Hematopoietic multipotent progenitor cell (in vitro differentiated cells): ENCODE data around the gene COL8A2. TPM values are rescaled to one million over a fixed set of nuclear protein-coding genes. Genes with fewer than 3 reads are reported as not detected.

Experiments
- DNase-seq, 3 donors: peaks; one replicate each; pipeline ENCODE4 v3.0.0-alpha.2; 2011 to 2015; ENCODE audit warnings: low read depth in 2 of 3, low spot score in 2 of 3
- total RNA-seq: library from RNA; depleted of rRNA; stranded (reverse); fragments of >200 nt; gene quantifications from one replicate; pipeline ENCODE4 v1.2.3, GENCODE V29; 2012

The COL8A2 gene
- total RNA-seq, 1 donor, result 0.81 TPM

DNA sequence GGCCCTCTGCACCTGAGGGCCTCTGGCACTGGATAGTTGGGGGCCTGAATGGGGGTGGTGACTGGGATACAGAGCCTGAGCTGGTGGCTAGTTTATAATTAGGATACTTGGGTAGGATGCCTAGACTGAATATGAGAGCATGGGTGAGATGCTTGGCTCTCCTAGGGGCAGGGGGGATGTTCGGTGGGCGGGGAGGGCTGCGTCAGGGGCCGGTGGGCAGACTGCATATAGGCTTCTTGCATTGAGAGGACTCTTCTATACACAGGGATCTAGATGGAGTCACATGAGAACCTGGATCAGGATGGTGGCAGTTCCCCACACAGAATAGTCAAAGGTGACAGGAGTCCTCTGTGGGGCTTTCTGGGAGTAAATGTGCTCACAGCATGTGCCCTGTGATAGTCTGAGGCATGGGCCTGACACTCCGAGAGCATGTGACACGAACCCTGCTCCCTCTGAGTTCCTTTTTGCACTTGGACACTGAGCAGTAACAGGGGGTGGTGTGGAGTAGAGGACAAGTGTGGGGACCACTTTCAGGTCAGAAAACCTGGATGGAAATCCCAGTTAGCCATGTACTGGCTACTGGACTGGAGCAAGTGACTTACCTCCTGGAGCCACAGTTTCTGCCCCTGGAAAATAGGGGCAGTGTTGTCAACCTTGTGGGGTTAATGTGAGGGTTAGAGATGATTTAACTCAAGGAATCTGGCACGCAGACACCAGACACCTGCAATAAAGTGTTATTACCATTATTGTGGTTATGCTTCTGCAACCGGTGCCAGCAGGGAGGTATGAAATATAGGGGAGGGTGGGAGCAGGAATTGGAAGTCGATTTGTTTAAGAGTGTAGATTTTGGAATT is 33.2 kb upstream of the COL8A2 start:
- DNase-seq, result no peak

DNA sequence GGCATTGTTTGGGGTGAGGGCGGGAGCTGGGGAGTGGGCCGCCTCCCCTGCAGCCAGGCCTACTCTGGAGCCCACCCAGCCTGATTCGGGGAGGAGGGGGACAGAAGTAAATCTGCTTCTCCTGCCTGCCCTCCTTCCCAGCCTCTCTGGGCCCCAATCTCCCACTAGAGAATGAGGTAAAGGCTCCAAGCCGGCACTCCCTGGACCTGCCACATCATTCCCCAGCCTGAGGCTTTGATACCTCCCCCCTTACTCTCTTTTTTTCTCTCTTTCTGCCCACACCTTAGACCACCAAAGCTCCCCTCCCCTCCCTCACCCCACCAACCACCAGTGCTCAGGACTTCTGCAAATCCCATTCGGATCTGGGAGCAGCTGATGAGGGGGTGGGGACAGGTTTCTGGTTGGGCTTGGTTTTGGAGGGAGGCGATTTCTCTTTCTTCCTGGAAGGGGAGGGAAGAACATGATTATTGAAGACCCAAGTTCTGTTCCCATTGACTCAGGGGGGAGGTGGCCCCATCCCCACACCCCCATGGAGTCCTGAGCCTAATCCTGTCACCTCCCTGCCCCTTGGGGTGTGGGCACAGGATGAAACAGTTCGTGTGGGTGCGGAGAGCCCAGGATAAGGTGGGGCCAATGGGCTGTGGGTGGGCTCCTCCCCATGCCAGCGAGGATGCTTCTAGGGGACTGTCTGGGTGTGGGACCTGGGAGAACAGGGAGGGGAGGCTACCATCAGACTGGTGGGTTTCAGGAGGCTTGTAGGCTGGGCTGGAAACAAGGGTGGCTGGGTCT is 32.3 kb upstream of the COL8A2 start:
- no peak for DNase-seq

DNA sequence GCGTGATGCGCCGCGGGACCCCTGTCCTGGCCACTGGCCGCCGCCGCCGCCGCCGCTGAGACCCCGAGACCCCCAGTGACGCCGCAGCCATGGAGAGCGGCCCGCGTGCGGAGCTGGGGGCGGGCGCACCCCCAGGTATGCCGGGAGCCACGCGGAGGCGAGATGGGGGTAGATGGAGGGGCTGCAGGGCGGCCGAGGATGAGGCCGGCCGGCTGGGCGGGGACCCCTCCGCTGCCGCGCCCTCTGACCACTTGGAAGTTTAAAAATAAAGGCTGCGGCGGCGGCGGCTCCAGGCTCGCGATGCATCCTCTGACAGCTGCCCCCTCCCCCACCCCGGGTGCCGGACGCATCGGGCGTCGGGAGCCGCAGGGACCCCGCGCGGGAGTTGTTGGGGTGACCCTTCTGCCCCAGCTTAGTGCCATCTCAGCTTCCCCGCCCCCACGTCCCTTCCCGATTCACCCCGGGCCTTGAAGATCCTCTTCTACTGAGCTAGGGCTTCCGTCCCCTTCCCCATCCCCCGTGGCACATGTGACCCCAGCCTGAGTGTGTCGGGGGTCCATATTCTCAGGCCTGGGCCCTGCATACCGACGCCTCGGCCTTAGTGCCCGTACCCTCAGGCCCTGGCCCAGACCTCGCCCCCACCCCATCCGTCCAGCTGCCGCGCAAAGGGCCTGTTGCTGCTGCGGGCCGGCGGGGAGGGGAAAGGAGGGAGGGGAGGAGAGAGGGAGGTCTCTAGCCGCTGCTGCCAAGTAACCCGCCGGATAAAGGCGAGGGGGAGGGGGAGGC is 31.5 kb upstream of the COL8A2 start:
- DNase-seq, result peak in 1 of 3 donors; percentile 62

DNA sequence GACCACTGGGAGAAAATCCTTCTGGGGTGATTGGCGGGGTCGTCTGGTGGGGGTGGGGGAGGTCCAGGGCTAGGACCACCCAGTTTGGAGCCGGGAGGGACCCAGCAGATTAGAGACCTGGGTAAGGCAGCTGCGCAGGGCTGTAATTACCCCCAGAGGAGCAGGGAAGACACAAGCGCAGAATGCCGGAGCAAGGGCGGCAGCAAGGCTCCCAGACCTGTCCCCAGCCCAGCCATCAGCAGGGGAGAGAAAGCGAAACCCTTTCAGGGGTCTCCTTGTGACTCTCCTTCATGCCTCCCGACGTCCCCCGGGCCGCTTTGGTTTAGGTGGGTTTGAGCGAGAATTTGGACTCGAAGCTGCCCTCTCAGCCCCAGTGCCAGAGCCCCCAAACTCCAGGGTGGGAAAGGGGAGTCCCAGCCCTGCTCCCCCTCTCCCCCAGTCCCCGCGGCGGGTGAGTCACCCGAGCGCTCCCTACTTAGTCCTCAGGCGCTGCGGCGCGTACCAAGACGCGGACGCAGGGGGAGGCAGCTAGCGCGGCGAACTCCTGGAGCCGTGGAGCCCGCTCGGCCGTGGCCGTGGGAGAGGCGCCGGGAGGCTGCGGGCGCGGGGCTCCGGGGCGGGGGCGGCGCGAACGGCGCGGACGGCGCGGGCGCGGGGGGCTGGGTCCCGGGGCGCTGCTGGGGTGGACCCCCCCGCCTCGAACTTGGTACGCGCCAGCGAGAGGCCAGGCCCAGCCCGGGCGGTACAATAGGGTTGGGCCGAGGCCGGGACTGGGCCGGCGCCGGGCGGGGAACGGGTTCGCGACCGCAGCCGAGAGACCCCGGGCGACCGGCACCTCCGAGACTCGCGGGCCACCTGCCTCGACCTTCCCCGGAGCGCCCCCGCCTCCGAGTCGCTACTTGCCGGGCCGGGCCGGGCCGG is 30.6 kb upstream of the COL8A2 start, which contains the start of gene MAP7D1:
Gene MAP7D1 (plus strand): TSS at position 753 of the 921 bp plus-strand sequence. CDS start 258 bp downstream, outside the sequence.
- DNase-seq, result peak; percentile 70 to 92 (median 90)

DNA sequence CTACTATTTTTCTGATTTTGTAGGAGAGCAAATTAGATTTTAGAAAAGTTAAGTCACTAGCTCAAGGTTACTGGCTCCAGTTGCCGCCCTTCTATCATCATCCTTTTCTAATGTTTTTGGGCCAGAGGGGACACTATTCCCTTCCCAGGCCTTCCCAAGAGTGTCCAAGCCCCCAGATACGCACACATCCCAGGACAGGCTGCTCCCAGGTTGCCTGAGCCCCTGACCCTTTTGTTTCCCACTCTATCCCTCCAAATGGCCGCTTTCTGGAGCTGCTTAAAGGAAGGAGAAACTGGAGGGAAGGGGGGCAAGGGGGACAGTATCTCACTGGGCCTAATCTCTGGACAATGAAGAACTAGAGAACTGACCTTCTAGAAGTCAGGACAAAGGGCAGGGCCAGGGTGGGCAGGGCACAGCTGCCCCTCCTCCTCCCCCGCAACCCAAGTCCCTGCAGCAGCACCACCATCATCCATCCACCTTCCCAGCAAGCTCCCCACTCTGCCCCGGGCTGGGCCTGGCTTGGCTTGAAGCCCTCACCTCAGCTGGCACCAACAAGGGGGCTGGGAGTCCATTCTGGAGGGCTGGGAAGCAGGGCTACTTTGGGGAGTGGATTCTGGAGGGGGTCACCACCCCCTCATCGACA is 29.9 kb upstream of the COL8A2 start:
- DNase-seq, result no peak

DNA sequence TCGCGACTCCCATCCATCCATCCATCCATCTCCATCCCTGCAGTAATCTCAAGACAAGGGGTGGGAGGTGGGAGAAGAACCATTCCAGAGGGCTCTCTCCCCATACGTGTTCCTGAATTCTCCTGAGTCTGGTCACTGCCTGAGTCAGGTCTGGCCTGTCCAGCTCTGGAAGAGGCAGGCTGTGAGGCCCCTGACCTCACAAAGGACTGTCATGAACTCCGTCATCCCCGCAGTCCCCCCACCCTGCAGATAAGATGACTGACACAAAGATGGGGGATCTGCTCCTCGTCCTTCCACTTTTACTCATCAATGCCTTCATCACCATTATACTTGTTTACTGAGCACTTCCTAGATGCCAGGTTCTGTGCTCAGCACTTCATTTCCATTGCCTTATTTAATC is 29.3 kb upstream of the COL8A2 start:
- DNase-seq, result no peak

DNA sequence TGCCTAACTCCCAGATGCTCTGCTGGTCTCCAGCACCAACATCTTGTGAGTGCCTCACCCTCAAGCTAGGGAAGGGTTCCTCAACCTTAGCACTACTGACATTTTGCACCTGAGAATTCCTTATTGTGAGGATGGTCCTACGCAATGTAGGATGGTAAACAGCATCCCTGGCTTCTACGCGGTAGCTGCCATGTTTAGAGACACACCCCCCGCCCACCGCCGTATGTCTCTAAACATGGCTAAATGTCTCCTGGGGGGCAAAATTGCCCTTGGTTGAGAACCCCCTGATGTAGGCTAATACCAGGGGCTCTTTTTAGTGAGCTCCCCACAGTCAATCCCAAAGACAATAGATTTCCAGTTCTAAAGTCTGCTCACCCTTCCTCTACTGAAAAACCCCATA is 28.5 kb upstream of the COL8A2 start:
- no peak for DNase-seq

DNA sequence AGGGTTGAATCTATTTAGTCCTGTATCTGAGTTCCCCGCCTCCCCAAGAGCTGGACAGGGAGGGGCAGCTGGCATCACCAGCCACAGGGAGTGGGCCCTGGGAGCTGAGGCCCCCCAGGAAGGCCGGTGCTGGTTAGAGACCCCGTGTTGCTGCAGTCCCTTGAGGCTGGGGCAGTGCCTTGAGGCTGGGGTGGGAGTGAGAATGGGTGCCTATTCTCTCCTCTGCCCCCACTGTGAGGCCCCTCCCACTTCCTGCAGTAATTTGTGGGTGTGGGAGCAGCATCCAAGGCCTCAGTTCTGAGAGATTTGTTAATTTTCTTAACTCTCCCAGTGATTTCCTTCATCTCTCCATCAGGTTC is 26.8 kb upstream of the COL8A2 start:
- DNase-seq, result peak in 1 of 3 donors; percentile 48

DNA sequence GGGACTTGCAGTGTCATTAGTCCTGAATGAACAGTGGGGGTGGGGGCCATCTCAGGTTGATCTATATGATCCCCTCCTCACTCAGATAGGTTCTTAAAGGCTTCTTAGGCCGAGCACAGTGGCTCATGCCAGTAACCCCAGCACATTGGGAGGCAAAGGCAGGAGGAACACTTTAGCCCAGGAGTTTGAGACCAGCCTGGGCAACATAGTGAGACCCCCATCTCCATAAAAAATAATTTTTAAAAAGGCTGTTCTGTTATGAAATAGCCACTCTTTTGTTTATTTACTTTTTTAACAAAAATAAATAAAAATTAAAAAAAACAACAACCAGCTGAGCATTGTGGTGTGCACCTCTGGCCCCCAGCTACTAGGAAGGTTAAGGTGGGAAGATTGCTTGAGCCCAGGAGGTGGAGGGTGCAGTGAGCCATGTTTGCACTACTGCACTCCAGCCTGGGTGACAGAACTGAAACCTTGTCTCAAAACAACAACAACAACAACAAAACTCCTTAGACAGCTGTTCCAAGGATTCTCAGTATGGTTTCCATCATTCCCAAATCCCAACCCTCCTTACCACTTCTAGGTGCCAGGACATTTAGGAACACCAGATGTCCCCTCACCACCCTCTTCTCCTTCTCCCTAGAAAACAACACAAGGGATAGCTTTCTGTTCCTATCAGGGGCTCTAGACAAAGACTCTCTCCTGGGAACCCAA is 26.3 kb upstream of the COL8A2 start:
- no peak for DNase-seq

DNA sequence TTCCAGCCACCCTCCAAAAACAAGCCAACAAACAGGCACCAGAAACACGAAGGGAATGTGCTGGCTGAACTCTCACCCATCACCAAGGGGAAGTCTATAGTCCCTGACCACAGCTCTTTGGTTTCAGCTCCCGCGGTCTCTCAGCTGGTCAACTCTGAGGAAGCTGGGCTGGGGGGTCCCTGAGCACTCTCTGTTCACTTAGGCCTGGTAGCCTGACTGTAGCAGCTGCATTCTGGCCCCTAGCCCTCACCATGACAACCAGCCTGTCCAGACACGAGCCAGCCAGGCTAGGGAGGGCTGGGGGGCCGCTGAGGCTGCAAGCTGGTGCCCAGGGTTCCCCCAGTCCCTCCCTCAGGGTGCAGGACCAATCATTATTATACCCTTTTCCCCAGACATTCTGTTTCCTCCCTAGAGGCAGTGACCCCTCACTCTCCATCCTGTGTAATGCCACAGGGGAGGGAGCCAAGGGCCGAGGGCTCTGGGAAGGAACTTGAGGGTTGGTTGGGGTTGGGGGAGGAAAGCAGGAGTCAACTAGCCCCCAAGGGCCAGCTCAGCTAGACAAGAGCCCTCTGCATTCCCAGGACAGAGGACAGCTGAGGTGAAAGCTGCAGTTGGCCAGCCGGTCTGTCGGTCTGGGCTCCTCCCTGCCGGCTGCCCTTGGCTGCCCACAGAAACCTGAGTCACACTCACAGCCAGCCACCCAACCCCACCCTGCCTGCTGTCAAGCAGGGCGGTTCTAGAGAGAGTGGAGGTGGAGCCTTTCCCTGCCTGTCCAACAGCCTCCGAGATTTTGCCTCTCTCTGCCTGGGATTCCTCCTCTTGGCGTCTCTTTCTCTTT is 25.5 kb upstream of the COL8A2 start:
- peak in 2 of 3 donors; percentile 81 to 83 for DNase-seq

DNA sequence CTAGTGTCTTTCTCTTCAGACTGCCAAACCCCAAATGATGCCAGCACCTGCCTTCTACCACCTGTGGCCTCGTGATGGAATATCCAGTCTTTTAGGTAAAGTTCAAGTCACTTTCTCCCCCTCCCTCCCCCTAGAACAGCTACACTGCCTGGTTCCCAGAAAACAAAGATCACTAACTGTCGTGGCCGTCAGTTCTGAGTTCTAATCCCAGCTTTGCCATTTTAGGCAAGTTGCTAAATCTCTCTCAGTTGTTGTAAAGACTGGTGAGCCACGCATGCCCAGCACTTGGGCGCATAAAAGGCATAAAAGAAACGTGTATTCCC is 24.9 kb upstream of the COL8A2 start:
- no peak for DNase-seq

DNA sequence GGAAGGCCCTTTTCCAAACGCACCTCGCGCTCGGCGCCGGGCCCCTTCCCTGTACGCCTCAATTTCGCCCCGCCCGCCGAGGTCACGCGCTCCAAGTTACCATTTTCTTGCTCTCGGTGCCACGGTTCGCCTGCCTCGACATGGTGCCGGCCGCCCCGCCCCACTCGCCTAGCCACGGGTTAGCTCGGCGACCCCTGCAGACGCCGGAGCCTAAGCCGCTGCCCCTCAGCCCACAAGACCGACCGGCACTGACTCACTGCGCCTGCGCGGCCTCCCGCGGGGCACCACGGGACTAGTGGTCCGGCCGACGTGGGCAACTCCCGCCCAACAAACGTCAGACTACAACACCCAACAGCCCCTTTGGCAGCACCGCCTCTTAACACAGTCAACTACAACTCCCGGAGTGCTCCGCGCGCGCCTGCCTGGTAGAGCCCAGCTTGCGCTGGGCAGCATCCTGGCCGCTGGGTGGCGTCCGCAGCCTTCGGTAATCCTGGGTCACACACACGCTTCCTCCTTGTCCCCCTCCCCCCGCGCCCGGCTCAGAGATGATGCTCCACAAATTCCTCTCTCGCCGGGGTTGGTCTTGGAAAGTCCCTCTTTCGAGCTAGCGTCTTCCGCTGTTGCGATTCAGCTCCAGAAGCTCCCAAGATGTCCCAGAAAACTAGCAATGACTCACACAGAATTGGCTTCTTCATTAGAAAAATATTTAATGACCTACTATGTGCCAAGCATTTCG is 24.4 kb upstream of the COL8A2 start, which contains the start of gene TRAPPC3:
Gene TRAPPC3 (minus strand): TSS at position 250 of the 736 bp plus-strand sequence. CDS start 108 bp downstream, at position 142.
- DNase-seq, result peak; percentile 96 to 100 (median 100)

DNA sequence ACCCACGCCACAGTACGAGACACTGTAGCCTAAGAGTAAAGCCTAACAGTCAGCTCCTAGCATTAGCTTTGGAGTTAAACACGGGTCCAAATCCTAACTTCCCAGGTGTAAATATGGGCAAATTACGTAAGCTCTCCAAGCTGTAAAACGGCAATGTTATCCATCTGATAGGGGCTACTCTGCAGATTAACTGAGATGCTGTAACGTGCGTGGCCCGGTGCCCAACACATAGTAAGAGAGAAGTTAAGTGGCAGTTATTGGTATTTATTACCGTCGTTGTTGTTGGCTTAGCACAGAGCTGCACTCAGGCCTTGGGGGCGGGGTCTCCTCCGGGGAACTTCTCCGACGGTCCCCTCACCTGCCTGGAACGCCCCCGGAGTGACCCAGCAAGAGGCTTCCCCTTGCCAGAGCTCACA is 23.8 kb upstream of the COL8A2 start:
- no peak for DNase-seq

DNA sequence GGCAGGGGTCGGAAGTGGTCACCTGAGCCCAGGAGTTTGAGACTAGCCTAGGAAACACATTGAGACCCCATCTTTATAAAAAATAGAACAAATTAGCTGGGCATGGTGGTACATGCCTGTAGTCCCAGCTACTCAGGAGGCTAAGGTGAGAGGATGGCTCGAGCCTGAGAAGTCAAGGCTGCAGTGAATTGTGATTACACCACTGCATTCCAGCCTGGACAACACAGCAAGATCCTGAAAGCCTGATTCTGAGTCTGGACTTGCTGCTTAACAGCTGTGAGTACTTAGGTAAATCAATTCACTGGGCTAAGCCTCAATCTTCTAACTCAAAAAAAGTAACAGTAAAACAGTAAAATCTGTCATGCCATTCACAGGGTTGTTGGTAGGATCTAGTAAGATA is 19.4 kb upstream of the COL8A2 start:
- DNase-seq, result no peak

DNA sequence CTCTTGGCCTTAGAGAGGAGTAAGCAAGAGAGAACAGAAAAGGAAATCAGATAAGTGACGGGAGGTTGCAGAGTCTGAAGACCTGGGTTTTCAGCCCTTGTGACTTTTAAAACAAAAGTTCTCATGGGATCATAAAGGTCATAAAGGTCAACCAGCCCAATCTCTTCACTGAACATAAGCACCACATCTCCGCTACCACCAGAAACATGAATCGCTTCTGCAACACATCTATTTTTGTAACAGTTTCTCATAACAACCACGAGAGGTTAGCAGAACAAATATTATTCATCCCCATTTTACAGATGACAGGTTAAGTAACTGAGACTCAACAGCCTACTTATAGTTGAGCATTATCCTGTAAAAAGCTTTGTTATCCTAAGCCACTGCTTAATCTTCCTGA is 18.4 kb upstream of the COL8A2 start:
- no peak for DNase-seq

DNA sequence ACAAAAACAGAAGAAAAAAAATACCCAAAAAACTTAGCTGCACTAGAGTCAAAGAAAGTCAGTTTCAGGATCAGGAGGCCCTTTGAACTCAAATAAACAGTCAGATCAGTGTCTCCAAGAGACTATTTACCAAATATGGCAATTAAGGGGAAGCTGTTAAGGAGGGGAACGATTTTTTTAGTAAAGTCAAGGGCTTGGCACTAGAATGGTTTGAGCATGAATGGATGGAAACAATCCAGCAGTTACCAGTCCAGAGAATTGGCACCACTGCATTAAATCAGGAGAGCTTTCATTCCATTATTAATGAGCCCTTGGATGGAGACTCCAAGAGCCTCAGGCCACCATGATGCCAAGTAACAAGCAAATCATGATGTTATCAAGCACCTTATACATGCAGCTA is 17.1 kb upstream of the COL8A2 start:
- peak in 1 of 3 donors; percentile 43 for DNase-seq

DNA sequence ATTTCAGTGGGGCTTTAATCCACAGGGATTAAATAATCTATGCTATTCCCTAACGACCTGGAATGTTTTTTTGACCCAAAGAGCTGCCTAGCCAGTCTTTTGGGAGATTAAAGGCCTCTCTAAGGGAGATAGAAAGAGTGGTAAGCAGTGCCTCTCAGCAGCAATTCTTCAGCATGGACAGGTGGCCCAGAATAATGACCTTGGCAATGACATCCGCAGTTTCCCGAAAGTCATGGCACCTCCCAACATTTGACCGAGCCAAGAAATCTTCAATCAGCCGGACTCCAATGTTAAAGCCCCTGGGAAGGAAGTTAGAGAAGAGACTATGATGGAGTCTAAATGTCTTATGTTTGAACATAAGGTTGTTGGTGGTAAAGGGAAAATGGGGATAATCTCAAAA is 14.5 kb upstream of the COL8A2 start:
- no peak for DNase-seq
